DND-41 (cell line): Measurements from ENCODE around the gene MMP20.

Experiments used
- EZH2 ChIP-seq: IDR thresholded peaks from 3 replicates; pipeline ENCODE4 v1.6.1; 2012; ENCODE audit warnings: borderline replicate concordance, low read depth, mild to moderate bottlenecking, moderate library complexity, low read length, inconsistent platforms; ENCODE audit not compliant: severe bottlenecking
- TF ChIP-seq, protein P1 (sequence below): IDR thresholded peaks from 2 replicates; pipeline ENCODE4 v1.5.1; 2012; ENCODE audit warnings: borderline replicate concordance, low read length, moderate library complexity, mild to moderate bottlenecking; ENCODE audit not compliant: poor library complexity, severe bottlenecking; ENCODE audit errors: extremely low read depth

DNA sequence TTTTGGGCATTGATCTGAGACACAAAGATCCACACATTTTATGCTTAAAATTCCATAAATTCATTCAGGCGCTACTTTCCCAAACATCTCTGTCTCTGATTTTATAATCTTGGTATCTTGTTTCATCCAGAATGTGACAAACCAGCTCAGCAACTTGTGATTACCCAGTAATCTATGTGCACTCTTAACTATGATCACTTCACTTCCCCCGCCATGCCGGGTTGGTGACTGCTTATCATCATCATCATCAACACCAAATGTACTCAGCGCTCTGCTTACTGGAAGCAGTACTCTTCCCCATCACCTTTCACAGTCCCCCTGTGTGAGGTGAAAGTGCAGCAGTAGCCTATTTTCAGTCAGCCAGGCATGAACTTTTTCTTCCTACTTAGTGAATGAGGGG lies 79.4 kb downstream of the MMP20 start:
- TF ChIP-seq, protein P1, sequence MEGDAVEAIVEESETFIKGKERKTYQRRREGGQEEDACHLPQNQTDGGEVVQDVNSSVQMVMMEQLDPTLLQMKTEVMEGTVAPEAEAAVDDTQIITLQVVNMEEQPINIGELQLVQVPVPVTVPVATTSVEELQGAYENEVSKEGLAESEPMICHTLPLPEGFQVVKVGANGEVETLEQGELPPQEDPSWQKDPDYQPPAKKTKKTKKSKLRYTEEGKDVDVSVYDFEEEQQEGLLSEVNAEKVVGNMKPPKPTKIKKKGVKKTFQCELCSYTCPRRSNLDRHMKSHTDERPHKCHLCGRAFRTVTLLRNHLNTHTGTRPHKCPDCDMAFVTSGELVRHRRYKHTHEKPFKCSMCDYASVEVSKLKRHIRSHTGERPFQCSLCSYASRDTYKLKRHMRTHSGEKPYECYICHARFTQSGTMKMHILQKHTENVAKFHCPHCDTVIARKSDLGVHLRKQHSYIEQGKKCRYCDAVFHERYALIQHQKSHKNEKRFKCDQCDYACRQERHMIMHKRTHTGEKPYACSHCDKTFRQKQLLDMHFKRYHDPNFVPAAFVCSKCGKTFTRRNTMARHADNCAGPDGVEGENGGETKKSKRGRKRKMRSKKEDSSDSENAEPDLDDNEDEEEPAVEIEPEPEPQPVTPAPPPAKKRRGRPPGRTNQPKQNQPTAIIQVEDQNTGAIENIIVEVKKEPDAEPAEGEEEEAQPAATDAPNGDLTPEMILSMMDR, result no peak
- no peak for TF ChIP-seq EZH2
